ENCODE measurements around the gene LUC7L. TPM values are rescaled to one million over a fixed set of nuclear protein-coding genes. Genes with fewer than 3 reads are reported as not detected.

LUC7L gene
- total and polyA plus RNA-seq, 10 of the 15 experiments (the other 5 are each of a cell fraction or from before 2014, with no cell fraction given), result 2.3 to 59.6 (median 44.1) TPM

GRCh38 chr16:170788-171187, 58.5 kb downstream of the LUC7L start:
- Histone ChIP-seq H3K27me3 (replicated peaks in 1 of 2; ENCODE audit: control insufficient read depth in 2 of 2, insufficient read depth in 2 of 2, low read length in 1 of 2) (peaks cover 11 to 23% of the 10 kb centered on the region in 2 experiments), H3K9ac (ENCODE audit: control insufficient read depth, insufficient read depth, low read length) (no peak overlapping the region), H3K4me3 (no peak overlapping the region), H3K9me3 (replicated peaks; ENCODE audit: control insufficient read depth, insufficient read depth, low read length) (no peaks in the 10 kb centered on the region), H4K20me1 (ENCODE audit: control insufficient read depth, insufficient read depth) (no peaks in the 10 kb centered on the region), H3K27ac (ENCODE audit: control insufficient read depth, insufficient read depth) (no peak overlapping the region), H2AFZ (ENCODE audit: control insufficient read depth, low read depth, low read length) (no peak overlapping the region), H3K79me2 (ENCODE audit: control insufficient read depth, insufficient read depth, low read length) (no peaks in the 10 kb centered on the region), H3K4me2 (ENCODE audit: control insufficient read depth, insufficient read depth) (no peak overlapping the region), H3K36me3 (ENCODE audit: control insufficient read depth in 2 of 2, insufficient read depth in 2 of 2, low read length in 1 of 2) (no peaks in the 10 kb centered on the region), H3K4me1 (ENCODE audit: control insufficient read depth, insufficient read depth, low read length) (no peaks in the 10 kb centered on the region)
- in situ Hi-C loops (cut with MboI), result no loop called here
- ATAC-seq (no peak), FAIRE-seq (no peak), DNase-seq (ENCODE audit: low read depth, low spot score) (no peak)
- ChIA-PET POLR2A (interaction anchor here (0.6 kb wide), 2 partner anchors 65 to 214 kb away, joined by 3 to 4 read pairs; no protein-coding TSS in a partner anchor), RAD21 (ENCODE audit: unreplicated experiment) (no interaction called here), SMC1A (ENCODE audit: uncharacterized antibody, unreplicated experiment) (no interaction called here), CTCF (interaction anchor here (0.8 to 1.0 kb wide), 2 partner anchors 64 to 74 kb away, joined by 3 read pairs; no protein-coding TSS in a partner anchor)
- intact Hi-C loops (cut with micrococcal nuclease; ENCODE audit: unreplicated experiment), result no loop called here
- no TSS peak for BruUV-seq (replicated peaks)
- TF ChIP-seq ZZZ3 (IDR thresholded peaks at IDR 0.05; ENCODE audit: control insufficient read depth, insufficient read length, low read depth) (no peak), STAT3 (IDR thresholded peaks at IDR 0.05; ENCODE audit: low read depth, low read length) (no peak), TAF1 (IDR thresholded peaks at IDR 0.05; ENCODE audit: borderline replicate concordance, low read depth, low read length) (no peak), RUNX3 (IDR thresholded peaks at IDR 0.05; ENCODE audit: low read length) (no peak), NR2C1 (IDR thresholded peaks at IDR 0.05) (no peak), EP300 (IDR thresholded peaks at IDR 0.05; ENCODE audit: borderline replicate concordance in 1 of 2, control insufficient read depth in 1 of 2, low read depth in 2 of 2, low read length in 2 of 2) (no peak), ZNF207 (IDR thresholded peaks at IDR 0.05; ENCODE audit: borderline replicate concordance) (no peak), HCFC1 (IDR thresholded peaks at IDR 0.05; ENCODE audit: low read length) (no peak), TCF7 (IDR thresholded peaks at IDR 0.05; ENCODE audit: borderline replicate concordance) (no peak), ETV6 (conservative IDR thresholded peaks at IDR 0.05 in 1 of 2, IDR thresholded peaks at IDR 0.05 in 1 of 2; ENCODE audit: borderline replicate concordance in 1 of 2, low read depth in 1 of 2) (no peak), PAX8 (IDR thresholded peaks at IDR 0.05) (no peak), HDGF (IDR thresholded peaks at IDR 0.05) (no peak), MTA2 (IDR thresholded peaks at IDR 0.05; ENCODE audit: low read depth) (no peak)
- WGBS (ENCODE audit: insufficient coverage, insufficient replicate concordance, low lambda C conversion rate, missing lambda C conversion rate), result 0% methylated on average over 1 of the region's 1 CpG
